ENCODE results near the gene SEMA4D. TPM values are rescaled to one million over a fixed set of nuclear protein-coding genes. Genes with fewer than 3 reads are reported as not detected.

SEMA4D gene
- total RNA-seq, 1 experiment from 2014 or later: 48.4 TPM

DNA sequence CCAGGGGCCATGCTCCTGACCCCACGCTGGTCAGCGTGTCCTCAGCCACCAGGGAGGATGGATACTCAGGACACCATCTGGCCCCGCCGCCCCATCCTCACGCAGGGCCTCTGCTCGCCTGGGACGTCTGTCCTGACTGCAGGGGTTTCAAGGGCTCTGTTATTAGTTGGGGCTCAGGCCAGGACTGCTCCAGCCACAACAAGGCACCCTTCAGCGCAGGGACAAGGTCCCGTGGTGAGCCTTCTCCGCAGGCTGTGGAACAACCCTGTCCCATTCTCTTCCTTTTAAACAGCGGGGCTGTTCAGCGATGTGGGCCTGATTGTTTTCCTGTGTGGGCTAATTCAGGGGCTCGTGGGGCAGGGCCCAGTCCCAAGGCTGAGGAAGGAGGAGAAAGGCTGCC is 61.6 kb downstream of the SEMA4D start:
- DNase-seq: no peak
- intact Hi-C loops (cut with micrococcal nuclease; ENCODE audit: unreplicated experiment): loop anchor here (5.0 to 10.0 kb wide), 2 partner anchors 61 to 88 kb away; partner anchors contain the start of gene SEMA4D
- Histone ChIP-seq H2AFZ (no peak overlapping the region), H3K4me2 (no peak overlapping the region), H3F3A (ENCODE audit: insufficient read depth, low read depth) (no peaks in the 10 kb centered on the region), H4K20me1 (ENCODE audit: insufficient read depth) (peaks cover 8% of the 10 kb centered on the region), H3K27me3 (ENCODE audit: insufficient read depth, low read depth) (no peaks in the 10 kb centered on the region), H3K79me2 (ENCODE audit: low read depth) (no peaks in the 10 kb centered on the region), H3K36me3 (ENCODE audit: low read depth) (no peaks in the 10 kb centered on the region), H3K4me1 (replicated peaks; ENCODE audit: insufficient read depth) (peaks cover 14% of the 10 kb centered on the region), H3K4me3 (no peak overlapping the region), H3K9me3 (ENCODE audit: insufficient read depth, low read depth) (no peaks in the 10 kb centered on the region), H3K9me2 (ENCODE audit: insufficient read depth) (no peaks in the 10 kb centered on the region), H3K27ac (no peak overlapping the region)
- ChIA-PET POLR2A (ENCODE audit: unreplicated experiment) (no interaction called here), CTCF (no interaction called here)
- no peak for TF ChIP-seq CTCF (conservative IDR thresholded peaks at IDR 0.05)
- no peak for TF ChIP-seq EZH2 (IDR thresholded peaks at IDR 0.05; ENCODE audit: low read depth)
- BruUV-seq (replicated peaks): no TSS peak

DNA sequence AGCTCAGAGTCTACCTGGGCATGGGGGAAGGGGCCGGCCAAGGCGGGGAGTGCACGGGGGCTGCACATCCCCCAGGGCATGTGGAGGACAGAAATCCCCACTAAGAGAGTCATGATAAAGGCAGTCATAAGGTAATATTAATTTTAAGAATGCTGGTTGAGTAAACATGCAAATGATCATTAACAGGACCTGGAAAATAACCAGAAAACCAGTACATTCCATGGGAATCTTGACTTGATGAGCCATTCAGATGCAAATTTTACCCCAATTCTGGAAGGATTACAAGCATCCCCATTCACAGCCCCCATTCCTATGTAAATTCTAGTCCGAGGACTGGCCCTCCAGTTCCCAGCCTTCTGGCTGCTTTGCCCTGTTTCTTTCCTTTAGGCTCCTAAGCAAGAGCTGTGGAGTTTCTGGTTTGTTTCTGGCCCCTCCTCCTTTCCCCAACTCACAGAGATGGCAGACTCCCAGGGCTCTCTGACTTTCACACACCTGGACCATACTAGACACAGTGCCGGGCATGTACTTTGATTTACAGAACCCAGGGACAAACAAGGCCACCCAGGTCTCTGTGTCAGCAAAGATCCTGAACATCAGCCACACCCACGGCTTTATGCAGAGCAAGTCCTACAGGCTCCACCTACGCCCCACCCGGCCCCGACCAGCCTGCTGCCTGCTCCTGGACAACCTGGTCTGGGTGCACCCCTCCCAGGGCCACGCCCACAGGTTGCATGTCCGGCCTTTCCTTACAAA is 62.7 kb downstream of the SEMA4D start:
- intact Hi-C loops (cut with micrococcal nuclease; ENCODE audit: unreplicated experiment): loop anchor here (5.0 to 10.0 kb wide), 2 partner anchors 62 to 90 kb away; partner anchors contain the start of gene SEMA4D
- H4K20me1 ChIP-seq (ENCODE audit: insufficient read depth): peaks cover 8% of the 10 kb centered on the region
- H3K4me1 ChIP-seq (replicated peaks; ENCODE audit: insufficient read depth): peaks cover 21% of the 10 kb centered on the region
- no peak overlapping the region for H2AFZ ChIP-seq
- H3K27me3 ChIP-seq (ENCODE audit: insufficient read depth, low read depth): no peaks in the 10 kb centered on the region
- no peak overlapping the region for H3K4me3 ChIP-seq
- BruUV-seq (replicated peaks): no TSS peak
- ChIA-PET CTCF (interaction anchor here (0.6 kb wide), 1 partner anchor 8 kb away, joined by 3 read pairs; no protein-coding TSS in a partner anchor), POLR2A (ENCODE audit: unreplicated experiment) (interaction anchor here (0.6 kb wide), 1 partner anchor 12 kb away, joined by 12 read pairs; no protein-coding TSS in a partner anchor)
- peak overlapping the region; percentile 32 for H3K4me2 ChIP-seq
- H3K27ac ChIP-seq: no peak overlapping the region
- H3K9me3 ChIP-seq (ENCODE audit: insufficient read depth, low read depth): no peaks in the 10 kb centered on the region
- peak; percentile 81 to 94 for DNase-seq
- no peaks in the 10 kb centered on the region for H3K79me2 ChIP-seq (ENCODE audit: low read depth)
- TF ChIP-seq EZH2 (IDR thresholded peaks at IDR 0.05; ENCODE audit: low read depth): no peak
- TF ChIP-seq CTCF (conservative IDR thresholded peaks at IDR 0.05): no peak
- H3K9me2 ChIP-seq (ENCODE audit: insufficient read depth): no peaks in the 10 kb centered on the region
- H3K36me3 ChIP-seq (ENCODE audit: low read depth): no peaks in the 10 kb centered on the region
- H3F3A ChIP-seq (ENCODE audit: insufficient read depth, low read depth): no peaks in the 10 kb centered on the region

GRCh38 chr9:89434636-89435035 is 63.3 kb downstream of the SEMA4D start:
- no peaks in the 10 kb centered on the region for H3K9me2 ChIP-seq (ENCODE audit: insufficient read depth)
- H3K27me3 ChIP-seq (ENCODE audit: insufficient read depth, low read depth): no peaks in the 10 kb centered on the region
- no peak overlapping the region for H3K27ac ChIP-seq
- intact Hi-C loops (cut with micrococcal nuclease; ENCODE audit: unreplicated experiment): loop anchor here (5.0 to 10.0 kb wide), 2 partner anchors 63 to 90 kb away; partner anchors contain the start of gene SEMA4D
- DNase-seq: no peak
- CTCF ChIA-PET: no interaction called here
- no peak overlapping the region for H3K4me2 ChIP-seq
- no peaks in the 10 kb centered on the region for H3F3A ChIP-seq (ENCODE audit: insufficient read depth, low read depth)
- no peak overlapping the region for H2AFZ ChIP-seq
- peaks cover 8% of the 10 kb centered on the region for H4K20me1 ChIP-seq (ENCODE audit: insufficient read depth)
- H3K36me3 ChIP-seq (ENCODE audit: low read depth): no peaks in the 10 kb centered on the region
- no peaks in the 10 kb centered on the region for H3K9me3 ChIP-seq (ENCODE audit: insufficient read depth, low read depth)
- POLR2A ChIA-PET (ENCODE audit: unreplicated experiment): no interaction called here
- H3K79me2 ChIP-seq (ENCODE audit: low read depth): no peaks in the 10 kb centered on the region
- TF ChIP-seq CTCF (conservative IDR thresholded peaks at IDR 0.05) (no peak), EZH2 (IDR thresholded peaks at IDR 0.05; ENCODE audit: low read depth) (no peak)
- BruUV-seq (replicated peaks): no TSS peak
- peaks cover 21% of the 10 kb centered on the region for H3K4me1 ChIP-seq (replicated peaks; ENCODE audit: insufficient read depth)
- no peak overlapping the region for H3K4me3 ChIP-seq

Data from PC-9 (cell line).